HG03565 (cell line): ENCODE results near the gene DHX40.
"Not testable (repeated sequence)": the region's sequence is repeated elsewhere in the genome, so short reads cannot be mapped to it uniquely, and the experiment has no call there.

Experiments used
- ATAC-seq: cut with Tn5 transposase; IDR thresholded peaks from one replicate; pipeline ENCODE4 v1.9.1; 2021; ENCODE audit warnings: mild to moderate bottlenecking, moderate library complexity; ENCODE audit not compliant: unreplicated experiment

DHX40 gene

GRCh38 chr17:59627274-59627673 is 61.9 kb downstream of the DHX40 start:
- ATAC-seq = no peak

- no peak for ATAC-seq
Measured at GRCh38 chr17:59627770-59628171, 62.4 kb downstream of the DHX40 start.

- ATAC-seq = no peak
Measured at GRCh38 chr17:59629174-59629573, 63.8 kb downstream of the DHX40 start.

- ATAC-seq = no peak
Measured at GRCh38 chr17:59631276-59631675, 65.9 kb downstream of the DHX40 start.

GRCh38 chr17:59632398-59632797 is 67.0 kb downstream of the DHX40 start:
- ATAC-seq = no peak

GRCh38 chr17:59633658-59634359 is 68.4 kb downstream of the DHX40 start:
- ATAC-seq = no peak

GRCh38 chr17:59634632-59635541 is 69.5 kb downstream of the DHX40 start:
- ATAC-seq = no peak

GRCh38 chr17:59637611-59638310 is 72.4 kb downstream of the DHX40 start:
- no peak for ATAC-seq

GRCh38 chr17:59638553-59638952 is 73.1 kb downstream of the DHX40 start:
- no peak for ATAC-seq

- ATAC-seq = peak; percentile 90
Measured at GRCh38 chr17:59641799-59642484, 76.5 kb downstream of the DHX40 start.

GRCh38 chr17:59642565-59642964 is 77.2 kb downstream of the DHX40 start:
- ATAC-seq = no peak

- ATAC-seq = no peak
Measured at GRCh38 chr17:59643159-59644140, 78.0 kb downstream of the DHX40 start.

GRCh38 chr17:59647288-59647687 is 81.9 kb downstream of the DHX40 start:
- no peak for ATAC-seq

GRCh38 chr17:59649886-59650285 is 84.5 kb downstream of the DHX40 start:
- ATAC-seq = no peak

GRCh38 chr17:59650642-59651041 is 85.2 kb downstream of the DHX40 start:
- ATAC-seq = no peak

- no peak for ATAC-seq
Measured at GRCh38 chr17:59651346-59651745, 85.9 kb downstream of the DHX40 start.

- ATAC-seq = no peak
Measured at GRCh38 chr17:59652119-59652518, 86.7 kb downstream of the DHX40 start.

- not testable (repeated sequence) for ATAC-seq
Measured at GRCh38 chr17:59656624-59657023, 91.2 kb downstream of the DHX40 start.
